HG03571 (cell line): ENCODE data around the gene BMPER.
A peak's percentile ranks its signal among the peaks of the same experiment; 100 is the strongest.

Experiments used
- ATAC-seq: cut with Tn5 transposase; IDR thresholded peaks from one replicate; pipeline ENCODE4 v1.9.1; 2021; ENCODE audit not compliant: unreplicated experiment

BMPER gene

DNA sequence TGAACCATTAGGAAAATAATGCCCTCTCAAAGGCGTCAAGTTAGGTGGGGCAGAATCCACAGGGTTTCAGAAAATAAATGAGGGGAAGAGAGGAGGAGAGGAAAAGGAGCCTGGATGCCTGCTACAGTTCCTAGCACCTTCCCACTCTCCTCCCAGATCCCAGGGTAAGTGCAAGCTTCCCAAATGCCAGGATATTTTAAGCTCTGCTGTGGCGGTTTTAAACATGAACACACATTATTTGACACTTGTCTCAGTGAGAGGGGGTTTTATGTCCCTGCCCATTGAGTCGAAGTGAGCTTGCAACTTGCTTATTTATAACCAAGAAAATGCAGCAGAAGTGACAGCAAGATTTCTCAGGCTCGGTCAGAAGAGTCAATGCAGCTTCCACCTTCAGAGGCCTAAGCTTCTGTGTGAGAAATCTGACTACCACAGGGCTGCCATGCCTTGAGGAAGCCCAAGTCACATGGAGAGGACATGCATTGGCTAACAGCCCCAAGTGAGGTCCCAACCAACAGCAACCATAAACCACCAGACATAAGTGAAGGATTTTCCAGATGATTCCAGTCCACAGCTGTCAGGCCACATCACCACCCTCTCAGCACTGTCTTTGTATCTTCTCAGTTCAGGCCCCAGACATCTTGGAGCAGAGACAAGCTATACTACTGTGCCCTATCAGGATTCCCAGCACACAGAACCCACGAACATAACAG, 17.9 kb upstream of the BMPER start:
- no peak for ATAC-seq

DNA sequence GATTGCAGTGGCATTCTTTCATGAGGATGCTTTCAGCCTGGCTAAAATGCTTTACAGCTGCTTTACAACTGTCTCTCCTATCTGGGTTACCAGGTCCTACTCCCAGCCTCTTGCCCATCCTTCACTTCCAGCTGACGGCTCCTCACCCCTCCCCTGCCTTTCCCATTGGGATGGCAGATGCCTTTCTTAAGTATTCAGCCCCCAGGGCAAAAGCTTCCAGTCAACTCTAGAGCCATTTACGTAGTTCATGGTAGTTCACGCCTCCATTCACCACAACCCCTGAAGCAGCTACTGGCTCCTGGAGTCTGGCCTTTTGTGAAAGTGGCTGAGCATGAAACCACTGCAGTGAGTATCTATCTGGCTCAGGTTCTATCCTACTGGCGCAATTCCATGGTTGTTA, 17.2 kb upstream of the BMPER start:
- no peak for ATAC-seq

GRCh38 chr7:33892945-33893344, 12.4 kb upstream of the BMPER start:
- ATAC-seq, result no peak

GRCh38 chr7:33893377-33893776, 12.0 kb upstream of the BMPER start:
- no peak for ATAC-seq

- ATAC-seq, result peak; percentile 95
These were observed 10.1 kb upstream of the BMPER start for GRCh38 chr7:33895025-33895804.

DNA sequence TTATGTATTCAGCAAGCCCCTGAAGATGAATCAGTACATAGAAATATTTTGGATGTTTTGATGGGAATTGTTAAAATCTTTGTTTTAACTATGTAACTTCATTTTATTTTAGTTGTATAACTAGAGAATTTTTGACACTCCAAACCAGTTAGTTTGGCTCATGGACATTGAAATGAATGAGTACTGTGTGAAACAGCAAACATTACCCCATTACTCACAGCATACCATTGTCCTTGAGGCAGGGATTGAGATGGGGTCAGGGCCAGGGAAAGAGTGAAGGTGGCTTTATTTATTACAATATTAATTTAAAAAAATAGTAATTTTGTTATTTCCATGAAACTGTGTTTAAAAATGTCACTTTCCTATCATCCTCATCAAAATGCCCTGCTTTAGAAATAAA, 4.8 kb upstream of the BMPER start:
- no peak for ATAC-seq

DNA sequence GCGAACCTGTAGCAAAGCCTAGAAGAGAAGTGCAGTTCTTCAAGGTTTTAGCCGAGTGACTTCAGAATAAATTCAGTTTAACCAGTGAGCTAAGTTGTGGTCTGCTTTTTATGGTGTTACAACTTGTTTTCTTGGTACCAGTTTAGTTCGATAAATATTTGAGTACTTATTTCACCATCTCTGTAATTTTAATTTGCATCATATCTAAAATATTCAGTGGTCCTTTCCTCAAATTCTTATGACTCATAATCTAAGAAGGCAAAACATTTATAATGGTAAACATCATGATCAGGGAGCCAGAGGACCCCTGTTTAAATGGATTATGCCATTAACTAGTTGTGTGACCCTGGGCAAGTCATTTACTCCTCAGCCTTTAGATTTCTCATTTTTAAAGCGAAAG, 4.1 kb upstream of the BMPER start:
- no peak for ATAC-seq

DNA sequence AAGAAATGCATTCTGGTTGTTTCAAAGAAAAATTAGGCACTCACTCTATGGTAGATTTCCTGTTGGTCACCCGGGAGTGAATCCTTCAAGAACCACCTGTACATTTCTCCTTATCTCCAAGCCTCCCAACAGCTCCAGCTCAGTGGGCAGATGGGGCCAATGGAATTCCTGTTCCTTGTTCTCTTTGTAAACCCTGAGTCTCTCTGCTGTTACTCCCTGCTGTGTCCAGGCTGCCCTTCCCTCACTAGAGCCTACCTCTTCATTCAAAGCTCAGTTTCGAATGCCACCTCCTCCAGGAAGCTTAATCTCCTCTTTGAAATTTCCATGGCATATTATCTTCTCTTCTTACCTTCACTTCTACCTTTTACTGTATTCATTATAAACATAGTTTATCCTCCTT, 3.5 kb upstream of the BMPER start:
- no peak for ATAC-seq

DNA sequence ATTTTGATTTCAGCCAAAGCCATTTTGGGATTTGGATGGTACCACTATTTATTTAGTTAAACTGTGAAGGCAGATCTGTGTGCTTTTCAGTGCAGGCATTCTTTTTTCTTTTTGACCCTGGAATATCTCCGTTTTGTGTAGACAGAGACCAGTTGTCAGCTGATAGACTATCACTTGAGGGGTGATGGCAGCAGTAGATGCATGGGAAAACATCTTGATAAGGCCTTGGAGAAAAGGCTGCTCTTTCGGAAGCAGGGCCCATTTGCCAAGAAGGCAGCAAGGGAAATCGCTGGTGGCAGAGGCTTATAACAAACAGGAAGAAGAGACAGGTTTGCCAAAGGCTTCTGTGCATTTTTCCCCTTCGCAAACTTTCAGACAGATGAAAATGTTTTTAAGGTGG, 2.6 kb upstream of the BMPER start:
- no peak for ATAC-seq

DNA sequence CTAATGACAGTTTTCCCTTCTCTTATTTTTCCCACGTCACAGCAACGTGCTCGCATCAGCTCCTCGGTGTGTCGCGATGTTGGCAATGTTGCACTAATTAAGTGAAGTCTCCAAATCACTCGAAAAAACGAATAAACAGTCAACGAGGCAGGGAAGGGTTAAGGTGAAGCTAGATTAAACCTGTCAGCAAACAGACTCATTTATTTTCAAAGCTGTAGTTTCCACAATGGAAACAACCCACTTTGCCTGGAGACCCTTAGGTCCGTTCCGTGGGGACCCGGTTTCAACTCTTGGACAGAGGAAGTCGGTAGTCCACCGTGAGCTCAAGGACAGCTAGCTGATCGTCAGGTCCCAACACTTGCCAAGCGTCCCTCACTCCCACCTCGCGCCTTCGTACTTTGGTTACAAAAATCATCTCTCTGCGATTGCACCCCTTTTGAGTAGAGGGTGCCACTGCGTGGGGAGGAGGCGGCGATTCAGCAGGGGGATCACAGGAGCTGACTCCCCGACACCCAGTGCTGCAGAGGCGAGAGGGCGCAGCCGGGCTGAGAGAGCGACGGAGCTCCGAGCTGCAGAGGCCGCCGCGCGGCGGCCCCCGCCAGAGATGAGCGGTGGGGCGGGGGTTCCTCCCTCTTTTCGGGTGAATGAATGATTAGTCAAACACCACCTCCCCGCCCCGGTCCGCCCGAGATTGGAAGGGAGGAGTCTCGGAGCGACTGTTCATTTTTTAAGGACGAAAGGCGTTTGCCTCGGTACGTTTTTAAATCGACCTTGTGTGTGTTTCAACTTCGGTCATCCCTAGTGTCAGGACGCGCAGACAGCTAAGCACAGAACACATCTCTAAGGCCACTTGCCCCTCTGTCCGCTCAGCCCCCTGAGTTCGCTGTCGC, 1.3 kb upstream of the BMPER start:
- ATAC-seq, result no peak

DNA sequence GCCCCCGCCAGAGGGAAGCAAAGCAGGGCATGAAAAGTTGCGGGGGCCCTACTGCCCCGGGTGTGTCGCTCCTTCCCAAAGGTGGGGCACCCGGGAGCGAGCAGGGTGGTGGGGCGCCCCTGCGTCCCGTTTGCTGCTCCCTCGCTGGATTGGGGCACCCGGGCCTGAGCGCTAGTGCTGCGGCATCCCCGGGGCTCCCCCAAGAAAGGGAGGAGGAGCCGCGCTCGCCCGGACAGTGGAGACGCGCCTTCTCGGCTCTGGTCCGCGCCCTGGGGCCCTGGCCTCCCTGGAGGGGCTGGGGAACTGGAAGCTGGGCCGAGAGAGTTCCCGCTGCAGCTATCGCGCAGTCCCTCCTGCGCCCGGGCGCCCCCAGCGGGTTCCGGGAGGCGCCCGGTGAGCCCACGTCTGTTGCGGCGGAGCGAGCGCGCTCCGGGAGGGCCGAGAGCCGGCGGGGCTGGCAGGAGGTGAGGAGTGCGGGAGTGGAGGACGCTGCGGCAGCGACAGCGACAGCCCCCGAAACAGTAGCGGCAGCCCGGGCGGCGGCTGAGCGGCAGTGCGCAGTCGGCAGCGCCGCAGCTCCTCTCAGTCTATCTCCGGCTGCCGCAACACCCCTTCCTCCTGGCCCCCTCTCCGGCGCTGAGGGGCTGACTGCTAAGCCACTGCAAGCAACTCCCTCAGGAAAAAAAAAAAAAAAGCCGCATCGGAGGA, 504 bp upstream of the BMPER start:
- no peak for ATAC-seq

DNA sequence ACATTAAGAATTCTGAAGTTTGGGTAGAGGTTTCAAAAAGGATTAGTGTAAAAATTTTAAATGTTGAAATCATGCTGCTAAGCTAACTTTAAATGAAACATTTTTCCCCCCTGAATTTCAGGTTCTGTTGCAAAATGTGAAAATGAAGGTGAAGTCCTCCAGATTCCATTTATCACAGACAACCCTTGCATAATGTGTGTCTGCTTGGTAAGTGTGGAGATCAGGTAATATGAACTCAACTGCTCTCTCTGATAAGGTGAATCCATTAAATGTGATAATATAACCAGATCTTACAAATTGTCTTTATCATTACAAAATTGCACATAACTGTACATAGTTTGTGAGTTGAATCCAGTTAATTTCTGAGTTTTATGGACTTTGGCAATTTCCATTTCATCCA, 1.4 kb downstream of the BMPER start:
- no peak for ATAC-seq

DNA sequence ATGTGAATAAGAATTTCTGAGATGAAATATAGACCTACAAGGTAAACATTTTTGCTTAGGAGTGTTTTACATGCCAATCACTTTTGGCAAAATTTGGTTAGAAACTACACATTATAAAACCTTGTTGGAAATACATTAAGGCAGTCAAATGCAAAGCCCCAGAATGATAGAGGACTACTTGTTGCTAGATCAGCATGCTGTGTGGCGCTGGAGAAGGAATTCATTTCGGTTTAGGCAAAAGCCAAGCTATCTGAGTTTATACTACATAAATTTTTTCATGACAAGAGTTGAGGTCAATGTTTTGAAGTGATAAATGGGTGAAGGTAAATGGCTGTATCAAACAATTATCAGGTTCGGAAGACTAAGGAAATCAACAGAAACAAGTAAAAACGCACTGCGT, 2.3 kb downstream of the BMPER start:
- no peak for ATAC-seq

DNA sequence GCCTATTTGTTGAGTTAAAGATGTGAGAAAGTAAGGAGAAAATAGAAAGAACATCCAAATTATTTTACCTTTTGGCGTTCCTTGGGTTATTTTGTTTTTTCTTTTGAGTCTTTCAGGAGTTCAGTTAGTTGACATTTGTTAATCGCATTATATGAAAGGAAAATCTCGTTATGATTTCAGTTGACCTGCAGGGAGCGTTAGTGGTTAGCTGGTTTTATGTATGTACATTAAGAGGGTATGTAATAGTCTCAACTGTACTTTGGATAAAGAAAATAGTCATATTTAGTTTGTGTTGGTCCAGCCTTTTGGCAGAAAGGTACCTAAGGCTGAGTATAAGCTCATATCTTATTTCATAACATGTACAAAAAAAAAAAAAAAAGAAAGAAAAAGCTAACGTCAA, 4.0 kb downstream of the BMPER start:
- ATAC-seq, result no peak

DNA sequence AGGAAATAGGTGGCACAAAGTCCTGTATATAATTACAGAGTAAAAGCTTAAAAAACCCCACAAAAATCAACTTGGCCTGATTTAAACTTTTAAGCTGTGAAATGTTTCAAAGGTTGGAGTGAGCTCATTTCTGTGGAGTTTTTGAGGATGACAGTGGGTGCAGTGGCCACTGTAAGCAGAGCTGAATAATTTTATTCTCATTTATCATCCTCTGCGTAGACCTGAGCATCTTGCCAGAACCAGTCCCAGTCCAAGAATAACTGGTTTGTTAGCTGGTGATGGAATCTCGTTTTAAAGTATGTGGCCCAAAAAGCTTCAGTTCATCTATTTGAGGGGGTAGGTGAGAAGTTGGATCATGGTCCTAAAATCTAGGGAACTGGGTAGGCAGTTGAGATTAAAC, 4.4 kb downstream of the BMPER start:
- no peak for ATAC-seq

DNA sequence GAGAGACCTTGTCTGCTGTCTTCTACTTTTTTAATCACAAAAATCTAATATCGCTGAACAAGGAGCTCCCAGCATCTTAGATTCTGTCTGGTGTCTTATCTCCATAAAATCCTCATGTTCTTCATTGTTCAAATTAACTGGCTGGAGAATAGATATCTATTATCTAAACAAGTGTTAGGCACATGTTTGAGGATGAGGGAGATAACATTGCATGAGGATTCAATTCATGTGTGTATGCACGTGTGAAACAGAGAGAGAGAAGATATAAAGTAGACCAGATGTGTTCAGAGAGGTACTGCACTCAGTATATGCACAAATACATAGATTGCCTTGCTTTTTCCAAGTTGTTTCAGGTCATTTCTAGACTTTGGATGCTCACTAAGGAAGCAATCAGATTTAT, 5.4 kb downstream of the BMPER start:
- no peak for ATAC-seq

DNA sequence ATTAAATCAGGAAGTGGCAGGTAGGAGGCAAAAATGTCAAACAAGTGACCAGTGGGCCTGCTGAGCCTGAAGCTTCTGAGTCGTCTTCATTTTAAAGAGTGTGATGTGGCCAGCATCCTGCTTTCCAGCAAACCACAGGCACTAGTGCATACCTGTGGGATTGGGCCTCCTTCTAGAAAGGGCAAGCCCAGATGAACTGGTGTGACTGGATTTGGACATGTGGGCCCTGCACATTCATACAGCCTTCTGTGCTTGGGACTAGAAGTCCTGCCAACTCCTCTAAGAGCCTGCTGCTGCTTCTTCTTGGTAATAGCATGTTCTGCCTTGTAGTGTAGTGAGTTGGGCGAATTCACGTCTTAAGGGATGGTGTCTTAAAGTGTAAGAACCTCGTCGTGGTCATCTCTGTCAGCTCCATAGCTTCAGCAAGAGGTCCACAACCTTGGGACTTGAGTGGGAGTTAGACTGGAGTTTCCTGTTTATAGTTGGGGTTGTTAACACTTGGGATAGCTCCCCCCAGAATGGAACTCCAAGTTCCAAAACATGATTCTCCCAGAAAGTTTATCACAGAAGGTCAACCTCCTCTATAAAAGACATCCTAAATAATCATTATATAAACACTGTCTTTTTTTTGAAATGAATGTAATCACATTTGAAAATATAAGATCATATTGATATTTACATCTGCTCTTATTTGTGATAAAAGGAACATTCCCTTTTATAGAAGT, 11.2 kb downstream of the BMPER start:
- no peak for ATAC-seq

DNA sequence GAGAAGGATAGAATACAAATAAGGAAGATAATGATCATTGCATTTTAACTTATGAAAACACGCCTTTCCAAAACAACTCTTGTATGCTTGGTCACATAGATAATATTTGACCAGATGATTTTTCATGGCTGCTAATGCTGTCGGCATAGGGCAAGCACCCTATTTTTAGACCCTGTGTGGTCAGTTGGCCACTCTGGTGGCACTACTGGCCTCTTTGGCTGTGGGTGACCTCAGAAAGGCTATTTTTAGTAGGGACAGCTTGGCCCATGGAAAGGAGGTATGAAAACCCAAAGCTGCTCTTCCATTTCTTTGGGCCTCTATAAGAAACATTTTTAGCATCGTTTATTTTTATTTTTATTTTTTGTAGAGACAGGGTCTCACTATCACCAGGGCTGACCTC, 12.3 kb downstream of the BMPER start:
- ATAC-seq, result no peak

- ATAC-seq, result no peak
These were observed 13.3 kb downstream of the BMPER start for GRCh38 chr7:33918438-33919143.

DNA sequence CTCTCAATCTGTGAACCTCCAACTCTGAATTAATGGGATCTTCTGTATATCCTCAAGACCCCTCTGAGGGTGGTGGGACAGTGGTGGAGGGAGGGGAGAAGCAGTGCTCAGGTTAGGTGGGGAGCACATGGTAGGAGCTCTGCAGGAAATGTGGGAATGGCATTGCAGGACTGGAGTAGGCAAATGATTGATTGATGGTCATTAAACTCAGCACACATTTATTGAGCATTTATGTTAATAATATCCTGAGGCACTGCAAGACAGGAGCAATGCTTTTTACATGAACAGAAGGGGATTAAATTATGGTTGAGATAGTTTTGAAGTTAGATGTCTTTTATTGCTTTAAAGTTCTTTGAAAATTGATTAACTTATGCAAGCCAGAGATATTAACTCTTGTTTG, 14.1 kb downstream of the BMPER start:
- no peak for ATAC-seq
